SIG-M5 treated with dmso at 0.1 percent for 504 hours (cell line): ENCODE measurements around the gene HOXA4.
A peak's percentile ranks its signal among the peaks of the same experiment; 100 is the strongest.

ENCODE experiments used
- DNase-seq: peaks from one replicate; lab custom pipeline; 2025; ENCODE audit not compliant: unreplicated experiment; lab: John Stamatoyannopoulos, UW

Gene HOXA4

GRCh38 chr7:27169658-27170425 is 39.3 kb upstream of the HOXA4 start:
- DNase-seq = no peak

DNA sequence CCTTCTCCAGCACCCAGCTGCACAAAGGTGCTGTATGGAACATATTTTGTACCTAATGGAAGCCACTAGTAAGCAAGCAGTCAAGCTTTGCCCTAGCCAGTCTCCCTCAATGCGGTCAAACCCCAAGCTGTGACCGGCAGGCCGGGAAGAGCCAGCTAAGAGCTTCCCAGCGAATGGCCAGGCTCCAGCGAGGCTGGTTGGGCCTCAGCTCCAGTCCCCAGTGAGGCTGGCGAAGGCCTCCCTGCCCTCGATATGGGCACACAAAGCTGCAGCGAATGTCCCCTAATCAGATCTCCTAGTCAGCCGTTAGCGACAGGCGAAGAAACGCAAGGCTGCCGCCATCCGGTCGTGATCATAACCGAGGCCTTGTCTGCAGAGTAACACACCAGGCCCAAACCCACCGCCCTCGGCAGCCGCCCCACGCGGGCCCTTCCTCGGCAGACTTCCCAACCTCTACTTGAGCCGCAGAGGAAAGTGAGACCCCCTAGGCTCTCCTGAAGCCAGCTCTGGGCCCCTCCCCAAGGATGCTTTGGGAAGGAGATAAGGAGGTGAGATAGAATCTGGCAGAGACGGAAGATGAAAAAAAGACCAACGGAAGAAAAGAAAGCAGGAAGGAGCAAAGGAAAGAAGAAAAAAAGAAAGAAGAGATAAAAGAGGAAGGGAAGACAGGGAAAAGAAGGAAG is 37.8 kb upstream of the HOXA4 start:
- DNase-seq = no peak

GRCh38 chr7:27167916-27168264 is 37.3 kb upstream of the HOXA4 start:
- DNase-seq = no peak

DNA sequence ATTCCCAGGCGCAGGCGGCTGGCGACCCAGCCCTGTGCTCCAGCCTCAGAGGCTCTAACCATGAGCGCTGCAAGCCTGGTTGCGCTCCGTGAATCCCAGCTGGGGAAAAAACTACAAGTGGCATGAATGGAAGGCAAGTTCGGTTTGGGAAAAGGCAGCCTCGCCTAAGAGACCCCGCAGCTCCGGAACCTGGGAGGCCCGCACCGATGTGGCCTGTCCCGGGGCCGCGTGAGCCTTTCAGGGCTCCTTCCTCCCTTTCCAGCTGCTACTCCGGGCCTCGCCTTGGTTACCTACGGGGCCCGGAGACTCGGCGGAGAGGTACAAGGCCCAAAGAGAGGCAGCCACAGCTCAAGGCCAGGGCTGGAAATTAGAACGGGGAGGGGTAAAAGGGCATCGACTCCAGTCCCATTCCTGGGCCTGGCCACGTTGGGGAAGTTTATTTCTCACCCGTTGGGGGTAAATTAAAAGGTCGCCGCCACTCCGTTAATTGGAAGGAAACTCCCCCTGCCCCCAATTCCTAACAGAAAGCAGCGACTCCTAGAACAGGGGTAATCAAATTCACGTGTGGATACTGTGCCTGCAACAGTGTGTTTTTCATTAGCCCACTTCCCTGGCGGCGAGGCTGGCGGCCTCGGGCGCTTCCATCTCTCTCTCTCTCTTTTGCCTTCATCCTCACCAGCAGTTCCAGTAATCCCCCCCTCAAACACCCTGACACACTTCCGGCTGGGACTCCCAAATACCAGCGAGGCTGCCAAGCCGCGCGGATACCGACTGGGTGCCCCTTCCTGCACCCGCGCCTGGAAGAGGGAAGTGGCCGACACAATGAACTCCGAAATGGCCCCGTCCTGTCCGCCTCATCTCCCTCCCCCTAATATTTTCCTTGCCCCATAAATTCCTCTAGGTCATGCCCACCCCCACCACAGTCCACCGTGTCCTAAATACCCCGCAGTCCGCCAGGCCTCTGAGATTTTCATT is 36.3 kb upstream of the HOXA4 start:
- DNase-seq = no peak

DNA sequence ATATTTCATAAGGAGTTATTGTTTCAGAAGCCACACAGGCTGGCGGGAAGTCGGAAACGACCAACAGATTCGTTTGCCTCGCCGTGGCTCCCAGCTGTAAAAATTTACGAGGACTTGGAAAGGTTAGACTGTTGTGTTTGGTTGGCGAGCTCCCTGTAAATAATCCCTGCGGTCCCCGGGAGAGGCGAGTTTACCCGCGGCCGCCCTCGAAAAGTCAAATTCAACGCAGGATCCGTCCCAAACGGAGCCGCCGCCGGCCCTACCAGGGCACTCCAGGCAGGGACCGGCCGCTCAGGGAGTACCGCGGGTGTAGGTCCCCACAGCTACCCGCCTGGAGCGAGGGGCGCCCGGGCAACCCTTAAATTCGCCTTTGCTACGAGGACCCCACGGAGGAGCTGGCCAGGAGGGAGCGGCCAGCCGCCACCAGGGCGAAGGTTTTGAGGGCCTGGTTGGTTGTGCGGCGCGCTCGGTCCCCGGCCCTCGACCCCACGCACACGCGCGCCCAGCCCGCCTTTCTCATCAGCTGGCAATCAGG is 35.5 kb upstream of the HOXA4 start:
- no peak for DNase-seq

DNA sequence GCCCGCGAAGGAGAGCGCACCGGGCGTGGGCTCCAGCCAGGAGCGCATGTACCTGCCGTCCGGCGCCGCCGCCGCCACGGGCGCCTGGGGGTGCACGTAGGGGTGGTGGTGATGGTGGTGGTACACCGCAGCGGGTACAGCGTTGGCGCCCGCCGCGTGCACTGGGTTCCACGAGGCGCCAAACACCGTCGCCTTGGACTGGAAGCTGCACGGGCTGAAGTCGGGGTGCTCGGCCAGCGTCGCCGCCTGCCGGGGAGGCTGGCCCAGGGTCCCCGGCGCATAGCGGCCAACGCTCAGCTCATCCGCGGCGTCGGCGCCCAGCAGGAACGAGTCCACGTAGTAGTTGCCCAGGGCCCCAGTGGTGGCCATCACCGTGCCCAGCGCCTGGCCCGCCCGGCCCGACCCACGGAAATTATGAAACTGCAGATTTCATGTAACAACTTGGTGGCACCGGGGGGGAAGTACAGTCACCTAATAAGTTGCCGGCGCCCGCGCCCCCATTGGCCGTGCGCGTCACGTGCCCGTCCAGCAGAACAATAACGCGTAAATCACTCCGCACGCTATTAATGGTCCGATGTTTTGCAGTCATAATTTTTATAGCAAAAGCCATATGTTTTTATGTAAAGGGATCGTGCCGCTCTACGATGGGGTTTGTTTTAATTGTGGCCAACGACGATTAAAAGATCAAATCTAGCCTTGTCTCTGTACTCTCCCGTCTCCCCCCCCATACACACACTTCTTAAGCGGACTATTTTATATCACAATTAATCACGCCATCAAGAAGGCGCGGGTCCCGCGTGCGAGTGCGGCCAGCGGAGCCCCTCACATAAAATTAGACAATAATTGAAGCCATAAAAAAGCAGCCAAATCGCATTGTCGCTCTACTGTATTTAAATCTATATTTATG is 34.8 kb upstream of the HOXA4 start, which contains the start of gene HOXA9:
HOXA9 (minus strand) TSS at position 449 of the 907 bp plus-strand sequence; CDS start at position 369, 80 bp downstream.
- DNase-seq = peak; percentile 24

- DNase-seq = no peak
Observed at GRCh38 chr7:27164367-27165088, 34.0 kb upstream of the HOXA4 start.

GRCh38 chr7:27164045-27164366 is 33.4 kb upstream of the HOXA4 start:
- DNase-seq = no peak

- no peak for DNase-seq
Observed at GRCh38 chr7:27163288-27164044, 32.9 kb upstream of the HOXA4 start.

DNA sequence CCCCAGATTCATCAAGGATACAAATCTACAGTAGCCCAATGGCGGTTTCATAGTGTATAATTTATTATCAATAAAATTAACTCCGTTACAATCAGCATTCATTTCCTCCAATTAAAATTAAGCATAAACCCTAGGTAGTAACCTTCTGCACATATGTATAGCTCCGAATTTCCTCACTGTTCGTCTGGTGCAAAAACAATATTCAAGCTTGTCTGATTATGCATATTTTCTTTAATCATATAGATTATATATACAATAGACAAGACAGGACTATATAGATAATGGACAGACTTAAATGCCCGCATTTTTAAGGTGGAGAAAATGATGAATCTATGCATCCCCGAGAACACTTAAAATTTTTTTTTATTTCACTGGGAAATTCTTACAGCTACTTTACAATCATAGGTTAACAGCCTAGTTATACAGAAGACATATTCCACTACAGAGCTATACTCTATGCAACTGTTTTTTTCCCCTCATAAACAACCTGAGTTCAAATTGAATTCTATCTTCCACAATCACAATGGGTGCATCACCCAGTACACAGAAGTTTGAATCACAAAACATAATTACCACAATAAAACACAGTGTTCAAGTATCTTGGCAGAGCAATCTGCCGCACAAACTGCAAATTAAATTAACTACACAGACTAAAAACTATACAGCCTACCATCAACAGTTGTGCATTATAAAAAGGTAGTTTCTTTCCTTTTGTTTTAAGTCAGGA is 32.2 kb upstream of the HOXA4 start:
- DNase-seq = no peak

GRCh38 chr7:27161721-27162560 is 31.4 kb upstream of the HOXA4 start:
- DNase-seq = no peak

DNA sequence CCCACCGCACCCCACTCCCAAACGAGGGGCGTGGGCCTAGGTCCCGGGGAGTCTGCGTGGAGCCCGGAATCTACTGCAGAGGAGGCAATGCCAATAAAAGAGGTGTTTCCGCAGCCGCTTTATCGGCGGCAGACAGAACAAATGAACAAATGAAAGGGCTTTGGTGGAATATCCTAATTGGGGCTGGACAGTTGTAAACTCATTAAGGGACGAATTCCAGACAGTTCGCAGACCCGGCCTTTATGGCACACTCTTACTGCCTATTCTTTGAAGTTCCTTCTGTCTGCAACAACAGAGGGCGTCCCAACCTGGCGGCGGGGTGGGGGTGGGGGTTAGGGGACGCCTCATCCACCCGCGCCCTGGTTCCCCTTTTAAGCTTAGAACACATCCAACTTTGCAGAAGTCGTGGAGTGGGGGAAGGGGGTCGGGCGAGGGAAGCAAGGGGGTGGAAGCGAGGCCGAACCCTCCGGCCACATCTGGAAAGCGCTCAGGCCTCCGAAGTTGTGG is 30.7 kb upstream of the HOXA4 start:
- peak; percentile 57 for DNase-seq

DNA sequence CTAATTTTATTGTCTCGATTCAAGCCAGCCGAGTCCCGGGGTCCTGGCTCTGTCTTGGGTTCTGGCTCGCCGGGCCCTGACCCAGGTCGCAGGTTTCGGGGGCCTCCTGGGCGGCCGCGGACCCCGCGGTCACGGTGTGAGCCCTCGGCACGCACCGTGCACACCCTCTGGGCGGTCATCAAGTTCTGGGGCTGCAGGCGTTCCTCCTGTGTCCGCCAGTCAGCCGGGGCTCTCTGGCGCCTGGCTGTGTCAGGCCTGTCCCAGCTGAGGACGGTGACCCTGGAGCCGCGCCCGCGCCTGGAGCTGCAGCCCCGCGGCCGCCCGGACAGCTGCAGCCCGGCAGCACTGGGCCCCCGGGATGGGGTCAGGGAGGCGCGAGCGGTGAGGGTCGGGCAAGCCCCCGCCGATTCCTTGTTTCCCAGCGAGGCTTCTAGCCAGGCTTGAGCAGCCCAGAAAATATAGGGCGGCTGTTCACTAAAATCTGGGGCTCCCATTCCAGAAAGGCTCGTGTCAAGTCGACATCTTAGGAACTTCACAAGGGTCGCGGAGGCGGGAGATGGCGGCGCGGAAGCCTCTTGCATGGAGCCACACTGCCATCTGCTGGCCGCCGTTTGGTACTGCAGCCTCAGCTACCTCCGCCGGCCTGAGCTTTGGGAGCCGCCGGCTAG is 30.1 kb upstream of the HOXA4 start:
- DNase-seq = peak; percentile 83

DNA sequence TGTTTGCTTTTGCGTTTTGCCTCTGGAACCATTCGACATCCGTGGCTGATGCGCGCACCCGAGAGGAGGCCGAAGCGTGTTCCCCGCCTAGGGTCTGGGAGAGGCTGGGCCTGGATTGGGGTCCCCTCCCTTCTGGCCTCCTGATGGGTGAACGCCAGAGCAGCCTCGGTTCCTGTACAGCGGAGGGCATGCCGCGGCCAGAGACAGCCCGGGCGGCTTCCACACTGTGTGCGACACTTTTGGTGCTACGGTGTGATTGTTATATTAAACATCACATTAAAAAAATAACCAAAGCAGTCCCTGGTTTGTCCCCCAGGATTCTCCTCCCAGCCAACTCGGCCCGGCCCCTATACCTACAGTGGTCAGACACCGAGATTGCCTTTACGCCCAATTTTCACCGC is 29.6 kb upstream of the HOXA4 start:
- DNase-seq = no peak

GRCh38 chr7:27159266-27160144 is 28.9 kb upstream of the HOXA4 start:
- no peak for DNase-seq
